HFFc6 (cell line): ENCODE data around the gene PABPC3. TPM values are rescaled to one million over a fixed set of nuclear protein-coding genes. Genes with fewer than 3 reads are reported as not detected.

Experiments
- DNase-seq: peaks from one replicate; pipeline ENCODE4 v3.0.0-alpha.2; 2018
- H3K27ac Mint-ChIP-seq: 2 replicates; pipeline ENCODE4 v1.8.0; 2020; ENCODE audit warnings: mild to moderate bottlenecking, mixed read lengths
- H3K27me3 Mint-ChIP-seq: 2 replicates; pipeline ENCODE4 v1.8.0; 2021; ENCODE audit warnings: mild to moderate bottlenecking, moderate library complexity, mixed read lengths; ENCODE audit not compliant: insufficient read depth
- H3K36me3 Mint-ChIP-seq: 2 replicates; pipeline ENCODE4 v1.8.0; 2021; ENCODE audit warnings: low read depth, mixed read lengths
- H3K4me1 Mint-ChIP-seq: 2 replicates; pipeline ENCODE4 v1.8.0; 2020; ENCODE audit warnings: low read depth, mixed read lengths
- H3K4me3 Mint-ChIP-seq: 2 replicates; pipeline ENCODE4 v1.8.0; 2020; ENCODE audit warnings: mild to moderate bottlenecking, moderate library complexity, mixed read lengths
- H3K9me3 Mint-ChIP-seq: 2 replicates; pipeline ENCODE4 v1.8.0; 2020; ENCODE audit warnings: mild to moderate bottlenecking, mixed read lengths
- long read RNA-seq: library from polyadenylated mRNA; unstranded; transcript quantifications from one replicate; pipeline ENCODE4 v2.0.0, GENCODE V29; 2019
- total RNA-seq, 6 experiments: library from RNA; stranded (reverse); fragmentation: NEBNext Ultra II Directional; extraction: Animal tissue kit (Norgen Biotek cat#: 25700); gene quantifications; 2 replicates in 1 of 6; 3 replicates in 5 of 6; pipeline ENCODE4 v1.2.3, GENCODE V29; 2021
- TF ChIP-seq, protein P1 (sequence below): fragments of 200-600 bp; sonication (generic); IDR thresholded peaks from 2 replicates; pipeline ENCODE4 v1.5.0; 2021; ENCODE audit warnings: antibody characterized with exemption, mild to moderate bottlenecking

The PABPC3 gene
- total RNA-seq, result under 1 TPM; 0.14 to 0.38 (median 0.32) TPM
- long read RNA-seq, result 0 reads

DNA sequence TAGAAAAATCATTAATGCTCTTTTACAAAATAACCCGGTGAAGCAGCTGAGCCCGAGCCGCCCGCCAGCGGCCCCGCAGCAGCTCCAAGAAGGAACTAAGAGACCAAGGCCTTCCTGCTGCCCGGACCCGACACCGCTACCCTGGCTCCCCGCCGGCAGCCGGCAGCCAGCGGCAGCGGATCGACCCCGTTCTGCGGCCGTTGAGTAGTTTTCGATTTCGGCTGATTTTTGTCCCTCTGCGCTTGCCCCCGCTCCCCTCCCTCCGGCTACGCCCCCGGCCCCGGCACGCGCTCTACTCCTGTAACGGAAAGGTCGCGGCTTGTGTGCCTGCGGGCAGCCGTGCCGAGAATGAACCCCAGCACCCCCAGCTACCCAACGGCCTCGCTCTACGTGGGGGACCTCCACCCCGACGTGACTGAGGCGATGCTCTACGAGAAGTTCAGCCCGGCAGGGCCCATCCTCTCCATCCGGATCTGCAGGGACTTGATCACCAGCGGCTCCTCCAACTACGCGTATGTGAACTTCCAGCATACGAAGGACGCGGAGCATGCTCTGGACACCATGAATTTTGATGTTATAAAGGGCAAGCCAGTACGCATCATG lies at the start of gene PABPC3:
Gene PABPC3, plus strand, starts transcription at position 286 of the 603 bp plus-strand sequence. Its CDS starts 63 bp downstream, at position 349.
- no peak within 1 kb of the TSS for H3K4me3 Mint-ChIP-seq
- DNase-seq, result no peak

DNA sequence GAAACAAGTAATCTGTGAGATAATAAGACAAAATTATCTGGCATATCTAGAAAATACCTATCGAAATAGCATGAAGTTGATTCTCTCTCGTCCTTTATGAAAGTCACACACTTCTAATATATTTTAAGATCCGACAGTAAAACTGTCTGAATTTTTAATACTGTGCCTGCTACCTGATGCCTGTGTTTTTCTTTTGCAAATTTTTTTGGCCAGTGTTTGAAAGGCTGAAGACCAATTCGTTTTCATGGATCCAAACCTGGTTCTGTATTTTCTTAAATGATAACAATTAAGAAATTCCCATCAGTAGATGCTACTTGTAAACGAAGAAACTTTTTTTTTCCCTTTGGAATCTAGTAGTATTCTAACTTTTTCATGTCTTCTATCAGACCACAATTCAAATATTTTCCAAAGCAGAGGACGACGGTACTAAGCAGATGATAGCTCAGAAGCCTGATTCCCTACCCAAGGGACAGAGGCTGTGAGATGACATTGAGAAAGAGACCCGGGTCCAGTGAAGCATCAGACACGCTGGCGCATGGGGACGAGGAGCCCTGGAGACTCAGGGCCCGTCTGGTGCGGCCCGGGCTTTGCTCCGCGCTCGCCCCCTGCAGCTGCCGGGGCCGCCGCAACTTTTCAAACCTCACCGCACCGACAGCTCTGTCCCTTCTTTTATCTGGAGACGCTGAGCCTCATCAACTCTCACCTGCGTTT lies 49.5 kb upstream of the PABPC3 start:
- H3K27ac Mint-ChIP-seq, result no peak overlapping the region
- H3K27me3 Mint-ChIP-seq, result peaks cover 38% of the 10 kb centered on the region
- peak overlapping the region; percentile 38; the same call in 1 of the 2 replicates for H3K4me3 Mint-ChIP-seq
- TF ChIP-seq, protein P1, sequence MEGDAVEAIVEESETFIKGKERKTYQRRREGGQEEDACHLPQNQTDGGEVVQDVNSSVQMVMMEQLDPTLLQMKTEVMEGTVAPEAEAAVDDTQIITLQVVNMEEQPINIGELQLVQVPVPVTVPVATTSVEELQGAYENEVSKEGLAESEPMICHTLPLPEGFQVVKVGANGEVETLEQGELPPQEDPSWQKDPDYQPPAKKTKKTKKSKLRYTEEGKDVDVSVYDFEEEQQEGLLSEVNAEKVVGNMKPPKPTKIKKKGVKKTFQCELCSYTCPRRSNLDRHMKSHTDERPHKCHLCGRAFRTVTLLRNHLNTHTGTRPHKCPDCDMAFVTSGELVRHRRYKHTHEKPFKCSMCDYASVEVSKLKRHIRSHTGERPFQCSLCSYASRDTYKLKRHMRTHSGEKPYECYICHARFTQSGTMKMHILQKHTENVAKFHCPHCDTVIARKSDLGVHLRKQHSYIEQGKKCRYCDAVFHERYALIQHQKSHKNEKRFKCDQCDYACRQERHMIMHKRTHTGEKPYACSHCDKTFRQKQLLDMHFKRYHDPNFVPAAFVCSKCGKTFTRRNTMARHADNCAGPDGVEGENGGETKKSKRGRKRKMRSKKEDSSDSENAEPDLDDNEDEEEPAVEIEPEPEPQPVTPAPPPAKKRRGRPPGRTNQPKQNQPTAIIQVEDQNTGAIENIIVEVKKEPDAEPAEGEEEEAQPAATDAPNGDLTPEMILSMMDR, result no peak
- peaks cover 8% of the 10 kb centered on the region; the same call in 1 of the 2 replicates for H3K9me3 Mint-ChIP-seq
- no peak for DNase-seq
- no peaks in the 10 kb centered on the region for H3K36me3 Mint-ChIP-seq
- H3K4me1 Mint-ChIP-seq, result no peaks in the 10 kb centered on the region

More for the DNA sequence above, at the start of gene PABPC3:
- no peaks in the 10 kb centered on the region for H3K4me1 Mint-ChIP-seq
- no peaks in the 10 kb centered on the region for H3K36me3 Mint-ChIP-seq
- H3K27me3 Mint-ChIP-seq, result peaks cover 4% of the 10 kb centered on the region
- TF ChIP-seq, protein P1, result no peak
- no peak within 1 kb of the TSS for H3K27ac Mint-ChIP-seq
- H3K9me3 Mint-ChIP-seq, result no peaks in the 10 kb centered on the region

DNA sequence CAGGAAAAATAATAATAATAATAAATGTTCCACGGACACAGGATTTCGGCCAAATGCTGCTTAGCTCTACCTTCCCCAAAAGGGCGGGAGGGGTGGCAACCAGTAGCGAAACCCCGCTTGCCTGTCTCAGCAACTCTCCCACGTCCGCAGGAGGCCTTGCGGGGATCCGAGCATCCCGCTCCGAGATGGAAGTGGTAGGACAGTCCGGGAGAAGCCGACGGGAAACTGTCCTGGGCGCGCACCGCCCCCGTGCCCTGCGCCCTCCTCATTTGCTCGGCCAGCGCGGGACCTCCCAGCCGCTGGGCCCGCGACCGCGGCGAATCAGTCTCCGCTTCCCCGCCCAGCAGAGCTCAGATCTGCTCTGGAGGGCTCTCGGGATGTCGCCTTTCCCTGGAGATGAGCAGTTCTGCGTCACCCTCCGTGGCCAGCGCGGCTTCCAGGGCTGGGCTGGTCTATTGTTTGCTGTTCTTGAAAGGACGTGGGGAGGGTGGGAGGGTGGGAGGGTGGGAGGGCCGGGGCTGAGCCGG lies 48.9 kb upstream of the PABPC3 start:
- TF ChIP-seq, protein P1, result no peak
- H3K27me3 Mint-ChIP-seq, result peaks cover 33% of the 10 kb centered on the region
- no peak for DNase-seq
- peak overlapping the region; percentile 38; the same call in 1 of the 2 replicates for H3K4me3 Mint-ChIP-seq
- no peaks in the 10 kb centered on the region for H3K36me3 Mint-ChIP-seq
- no peak overlapping the region for H3K27ac Mint-ChIP-seq
- peaks cover 9% of the 10 kb centered on the region; the same call in 1 of the 2 replicates for H3K9me3 Mint-ChIP-seq
- no peaks in the 10 kb centered on the region for H3K4me1 Mint-ChIP-seq

DNA sequence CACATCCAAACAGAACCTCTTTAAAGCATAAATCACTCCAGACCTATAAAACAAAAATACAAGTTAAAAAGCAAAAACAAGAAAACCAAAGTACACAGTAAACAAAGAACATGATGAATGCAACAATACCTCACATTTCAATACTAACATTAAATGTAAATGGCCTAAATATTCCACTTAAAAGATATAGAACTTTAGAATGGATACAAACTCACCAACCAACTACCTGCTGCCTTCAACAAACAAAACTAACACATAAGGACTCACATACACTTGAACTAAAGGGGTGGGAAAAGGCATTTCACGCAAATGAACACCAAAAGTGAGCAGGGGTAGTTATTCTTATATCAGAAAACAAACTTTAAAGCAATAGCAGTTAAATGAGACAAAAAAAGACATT lies 44.9 kb upstream of the PABPC3 start:
- H3K9me3 Mint-ChIP-seq, result peaks cover 9% of the 10 kb centered on the region; the same call in 1 of the 2 replicates
- no peak overlapping the region for H3K27ac Mint-ChIP-seq
- H3K27me3 Mint-ChIP-seq, result peaks cover 21% of the 10 kb centered on the region

DNA sequence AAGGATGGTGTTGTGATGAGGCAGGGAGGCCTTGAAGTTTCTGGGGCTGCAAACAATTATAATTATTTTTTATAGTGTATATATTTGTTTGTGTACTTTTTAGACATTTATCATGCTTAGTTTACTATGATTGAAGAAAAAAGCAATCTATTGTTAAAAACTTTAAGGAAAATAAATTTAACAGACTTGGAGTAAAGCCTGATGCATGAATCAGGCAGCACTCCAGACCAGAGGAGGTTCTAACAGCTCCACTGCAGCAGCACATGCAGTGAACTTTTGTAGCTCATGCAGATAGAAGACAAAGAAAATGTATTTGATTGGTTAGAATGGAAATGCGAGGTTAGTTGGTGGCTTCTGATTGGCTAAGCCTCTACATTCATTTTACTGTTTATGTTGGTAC lies 36.8 kb upstream of the PABPC3 start:
- Mint-ChIP-seq H3K4me1 (no peaks in the 10 kb centered on the region), H3K27ac (no peak overlapping the region), H3K36me3 (no peaks in the 10 kb centered on the region), H3K4me3 (no peak overlapping the region), H3K9me3 (no peaks in the 10 kb centered on the region), H3K27me3 (peaks cover 6% of the 10 kb centered on the region)
- TF ChIP-seq, protein P1, result no peak
- no peak for DNase-seq

More for the DNA sequence above, 44.9 kb upstream of the PABPC3 start:
- no peaks in the 10 kb centered on the region for H3K4me1 Mint-ChIP-seq
- TF ChIP-seq, protein P1, result no peak
- DNase-seq, result no peak
- no peak overlapping the region for H3K4me3 Mint-ChIP-seq
- H3K36me3 Mint-ChIP-seq, result no peaks in the 10 kb centered on the region
